OCI-LY3 (cell line): ENCODE measurements around the gene KIF17.

Experiments
- H2AFZ ChIP-seq: fragments of 200-600, 300-600 bp; shearing (Covaris generic); 2 replicates; pipeline ENCODE4 v1.6.0; 2014; ENCODE audit warnings: antibody characterized with exemption, low read depth, low read length
- H3K27ac ChIP-seq: fragments of 200-600, 300-600 bp; sonication (generic); 2 replicates; pipeline ENCODE4 v1.5.1; 2014; ENCODE audit warnings: mild to moderate bottlenecking, low read length, moderate library complexity, mixed read lengths
- H3K27me3 ChIP-seq: fragments of 200-600, 300-600 bp; sonication (generic); 2 replicates; pipeline ENCODE4 v1.6.1; 2014; ENCODE audit warnings: low read depth, low read length, mixed read lengths
- H3K36me3 ChIP-seq: fragments of 200-600, 300-600 bp; sonication (generic); replicated peaks from 2 replicates; pipeline ENCODE3; 2014; ENCODE audit warnings: low read depth, low read length, mixed read lengths
- H3K4me1 ChIP-seq: fragments of 300-600, 200-600 bp; sonication (generic); 2 replicates; pipeline ENCODE4 v1.6.1; 2014; ENCODE audit warnings: low read length, mixed read lengths
- H3K4me2 ChIP-seq: fragments of 200-600, 300-600 bp; sonication (generic); 2 replicates; pipeline ENCODE4 v1.6.1; 2014; ENCODE audit warnings: low read length, mixed read lengths
- H3K4me3 ChIP-seq: fragments of 300-600, 200-600 bp; sonication (generic); 2 replicates; pipeline ENCODE4 v1.5.1; 2014; ENCODE audit warnings: antibody characterized with exemption, mild to moderate bottlenecking, low read length, moderate library complexity
- H3K79me2 ChIP-seq: fragments of 300-600, 200-600 bp; shearing (Covaris generic); 2 replicates; pipeline ENCODE4 v1.6.1; 2014; ENCODE audit warnings: mild to moderate bottlenecking, low read length, mixed read lengths
- H3K9ac ChIP-seq: fragments of 300-600, 200-600 bp; shearing (Covaris generic); 2 replicates; pipeline ENCODE4 v1.6.0; 2014; ENCODE audit warnings: mild to moderate bottlenecking, low read length, moderate library complexity
- H3K9me3 ChIP-seq: fragments of 200-600, 300-600 bp; shearing (Covaris generic); 2 replicates; pipeline ENCODE4 v1.6.1; 2014; ENCODE audit warnings: low read length, mixed read lengths; ENCODE audit not compliant: insufficient read depth
- H4K20me1 ChIP-seq: fragments of 200-600, 300-600 bp; sonication (generic); 2 replicates; pipeline ENCODE4 v1.6.1; 2016; ENCODE audit warnings: low read length, mixed read lengths; ENCODE audit not compliant: insufficient read depth
- CTCF ChIP-seq: fragments of 200-600, 300-600 bp; sonication (generic); IDR thresholded peaks from 2 replicates; pipeline ENCODE4 v1.5.1; 2014; ENCODE audit warnings: antibody characterized with exemption, low read length, low read depth
- EZH2phosphoT487 ChIP-seq: fragments of 200-600 bp; shearing (Covaris generic); IDR thresholded peaks from 2 replicates; pipeline ENCODE4 v1.6.1; 2018; ENCODE audit warnings: antibody characterized with exemption, mixed run types, low read depth

The KIF17 gene

DNA sequence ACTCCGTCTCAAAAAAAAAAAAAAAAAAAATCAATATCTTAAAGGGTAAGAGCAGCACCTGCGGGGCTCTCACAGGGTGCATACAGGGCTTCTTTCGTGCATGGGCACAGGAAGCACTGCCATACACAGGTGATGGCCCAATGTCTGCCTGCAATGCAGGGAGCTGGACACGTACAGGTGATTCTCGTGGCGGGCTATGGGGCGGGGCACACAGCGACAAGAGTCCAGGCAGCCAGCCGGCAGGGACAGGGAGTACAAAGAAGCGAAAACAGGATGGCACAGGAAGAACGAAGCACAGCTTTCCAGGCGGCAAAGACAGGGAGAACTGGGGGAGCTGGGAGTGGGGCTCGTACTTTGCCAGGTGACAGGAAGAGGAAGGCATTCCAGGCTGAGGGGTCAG lies 1.6 kb downstream of the KIF17 start:
- no peak overlapping the region for H3K4me2 ChIP-seq
- no peaks in the 10 kb centered on the region for H3K27me3 ChIP-seq
- H4K20me1 ChIP-seq: no peaks in the 10 kb centered on the region
- H3K4me3 ChIP-seq: no peak overlapping the region
- H3K79me2 ChIP-seq: no peaks in the 10 kb centered on the region
- no peak overlapping the region for H3K9ac ChIP-seq
- no peak overlapping the region for H2AFZ ChIP-seq
- no peak overlapping the region for H3K27ac ChIP-seq
- H3K4me1 ChIP-seq: no peaks in the 10 kb centered on the region
- TF ChIP-seq CTCF (no peak), EZH2phosphoT487 (no peak)
- no peaks in the 10 kb centered on the region for H3K9me3 ChIP-seq
- no peaks in the 10 kb centered on the region for H3K36me3 ChIP-seq

GRCh38 chr1:20715406-20715805 lies 2.4 kb downstream of the KIF17 start:
- no peak overlapping the region for H3K4me2 ChIP-seq
- H3K36me3 ChIP-seq: no peaks in the 10 kb centered on the region
- no peaks in the 10 kb centered on the region for H3K27me3 ChIP-seq
- no peaks in the 10 kb centered on the region for H3K9me3 ChIP-seq
- no peaks in the 10 kb centered on the region for H3K79me2 ChIP-seq
- H3K27ac ChIP-seq: no peak overlapping the region
- H3K4me3 ChIP-seq: no peak overlapping the region
- no peak overlapping the region for H3K9ac ChIP-seq
- no peak for TF ChIP-seq EZH2phosphoT487
- TF ChIP-seq CTCF: no peak
- H3K4me1 ChIP-seq: no peaks in the 10 kb centered on the region
- no peaks in the 10 kb centered on the region for H4K20me1 ChIP-seq
- no peak overlapping the region for H2AFZ ChIP-seq

- no peak overlapping the region for H3K9ac ChIP-seq
- no peaks in the 10 kb centered on the region for H3K4me1 ChIP-seq
These were observed 4.4 kb downstream of the KIF17 start for GRCh38 chr1:20713440-20713839.

DNA sequence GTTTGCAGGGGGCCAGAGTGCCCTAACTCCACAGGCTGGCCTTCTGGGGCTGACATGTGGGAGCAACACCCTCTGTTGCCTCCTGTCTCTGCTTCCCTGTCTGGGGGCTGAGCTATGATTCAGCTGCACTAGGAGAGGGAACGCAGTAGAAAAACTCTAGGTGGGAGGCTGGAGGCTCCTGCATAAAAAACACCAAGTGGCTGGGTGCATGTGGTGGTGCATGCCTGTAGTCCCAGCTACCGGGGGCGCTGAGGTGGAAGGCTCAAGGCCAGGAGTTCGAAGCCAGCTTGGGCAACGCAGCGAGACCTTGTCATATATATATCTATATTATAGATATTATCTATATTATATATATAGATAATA lies 5.6 kb downstream of the KIF17 start:
- H3K27ac ChIP-seq: no peak overlapping the region
- no peaks in the 10 kb centered on the region for H3K36me3 ChIP-seq
- H3K79me2 ChIP-seq: no peaks in the 10 kb centered on the region
- no peaks in the 10 kb centered on the region for H3K9me3 ChIP-seq
- H2AFZ ChIP-seq: no peak overlapping the region
- no peak overlapping the region for H3K9ac ChIP-seq
- no peak overlapping the region for H3K4me2 ChIP-seq
- no peak overlapping the region for H3K4me3 ChIP-seq
- H3K27me3 ChIP-seq: no peaks in the 10 kb centered on the region
- no peaks in the 10 kb centered on the region for H3K4me1 ChIP-seq
- no peaks in the 10 kb centered on the region for H4K20me1 ChIP-seq
- no peak for TF ChIP-seq EZH2phosphoT487
- no peak for TF ChIP-seq CTCF

More at GRCh38 chr1:20713440-20713839, 4.4 kb downstream of the KIF17 start:
- Histone ChIP-seq H3K4me2 (no peak overlapping the region), H3K4me3 (no peak overlapping the region), H3K27ac (no peak overlapping the region), H3K36me3 (no peaks in the 10 kb centered on the region), H3K79me2 (no peaks in the 10 kb centered on the region), H3K27me3 (no peaks in the 10 kb centered on the region), H3K9me3 (no peaks in the 10 kb centered on the region), H2AFZ (no peak overlapping the region), H4K20me1 (no peaks in the 10 kb centered on the region)
- TF ChIP-seq CTCF (no peak), EZH2phosphoT487 (no peak)
